Epithelial cell of esophagus (primary cell): ENCODE results near the gene ONECUT3.
"Not testable (repeated sequence)": the region's sequence is repeated elsewhere in the genome, so short reads cannot be mapped to it uniquely, and the experiment has no call there.

Experiments used
- DNase-seq: peaks from one replicate; pipeline ENCODE4 v3.0.0; 2010; ENCODE audit warnings: low read depth
- H3K4me3 ChIP-seq: 2 replicates; pipeline ENCODE4 v1.5.1; 2011; ENCODE audit warnings: mild to moderate bottlenecking, low read length, control low read depth
- TF ChIP-seq, protein P1 (sequence below): IDR thresholded peaks from 2 replicates; pipeline ENCODE4 v1.5.1; 2011; ENCODE audit warnings: low read depth, mild to moderate bottlenecking, low read length, control low read depth, inconsistent platforms; ENCODE audit not compliant: insufficient read depth; ENCODE audit errors: missing control alignments

ONECUT3 gene

DNA sequence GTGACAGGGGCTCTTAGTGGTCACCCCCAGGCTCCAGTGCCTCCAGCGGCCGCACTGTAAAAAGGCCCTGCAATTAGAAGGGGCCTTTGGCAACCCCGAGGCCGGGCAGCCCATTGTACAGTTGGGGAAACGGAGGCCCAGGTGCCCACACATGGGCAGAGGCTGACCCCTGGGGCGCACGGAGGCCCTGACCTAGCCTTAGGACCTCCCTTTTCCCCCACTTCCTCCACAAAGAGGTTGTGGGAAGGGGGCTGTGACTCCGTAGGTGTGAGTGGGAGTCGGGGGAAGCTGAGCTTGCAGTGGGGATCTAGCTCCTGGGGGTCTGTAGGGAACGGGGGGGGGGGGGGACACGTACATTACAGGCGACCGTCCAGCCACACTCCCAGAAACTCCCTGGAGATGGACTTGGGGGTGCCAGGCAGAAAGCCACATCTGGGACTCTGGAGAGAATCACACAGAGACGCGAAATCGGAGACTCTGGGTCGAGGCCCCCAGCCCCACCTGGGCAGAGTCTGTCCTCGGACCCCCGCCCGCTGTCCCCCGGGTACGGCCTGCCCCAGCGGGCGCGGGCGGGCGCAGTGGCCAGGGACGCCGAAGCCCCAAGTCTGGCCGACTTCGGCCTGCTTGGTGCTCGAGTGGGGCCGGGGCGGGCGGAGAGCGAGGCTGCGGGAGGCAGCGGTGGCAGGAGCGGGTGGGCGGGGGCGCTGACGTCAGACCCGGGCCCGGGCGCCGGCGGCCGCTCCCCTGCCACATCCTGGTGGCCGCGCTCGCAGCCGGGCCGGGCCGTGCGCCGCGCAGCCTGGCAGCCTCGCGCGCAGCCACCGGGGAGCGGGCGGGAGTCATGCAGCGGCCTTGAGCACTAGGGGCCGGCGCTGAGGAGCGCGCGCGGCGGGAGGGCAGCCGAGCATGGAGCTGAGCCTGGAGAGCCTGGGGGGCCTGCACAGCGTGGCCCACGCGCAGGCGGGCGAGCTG lies at the start of gene ONECUT3:
ONECUT3 (plus strand) TSS at position 750 of the 972 bp plus-strand sequence; CDS start at position 907, 157 bp downstream.
- TF ChIP-seq, protein P1, sequence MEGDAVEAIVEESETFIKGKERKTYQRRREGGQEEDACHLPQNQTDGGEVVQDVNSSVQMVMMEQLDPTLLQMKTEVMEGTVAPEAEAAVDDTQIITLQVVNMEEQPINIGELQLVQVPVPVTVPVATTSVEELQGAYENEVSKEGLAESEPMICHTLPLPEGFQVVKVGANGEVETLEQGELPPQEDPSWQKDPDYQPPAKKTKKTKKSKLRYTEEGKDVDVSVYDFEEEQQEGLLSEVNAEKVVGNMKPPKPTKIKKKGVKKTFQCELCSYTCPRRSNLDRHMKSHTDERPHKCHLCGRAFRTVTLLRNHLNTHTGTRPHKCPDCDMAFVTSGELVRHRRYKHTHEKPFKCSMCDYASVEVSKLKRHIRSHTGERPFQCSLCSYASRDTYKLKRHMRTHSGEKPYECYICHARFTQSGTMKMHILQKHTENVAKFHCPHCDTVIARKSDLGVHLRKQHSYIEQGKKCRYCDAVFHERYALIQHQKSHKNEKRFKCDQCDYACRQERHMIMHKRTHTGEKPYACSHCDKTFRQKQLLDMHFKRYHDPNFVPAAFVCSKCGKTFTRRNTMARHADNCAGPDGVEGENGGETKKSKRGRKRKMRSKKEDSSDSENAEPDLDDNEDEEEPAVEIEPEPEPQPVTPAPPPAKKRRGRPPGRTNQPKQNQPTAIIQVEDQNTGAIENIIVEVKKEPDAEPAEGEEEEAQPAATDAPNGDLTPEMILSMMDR: no peak
- H3K4me3 ChIP-seq: no peak within 1 kb of the TSS
- peak; percentile 30 for DNase-seq

DNA sequence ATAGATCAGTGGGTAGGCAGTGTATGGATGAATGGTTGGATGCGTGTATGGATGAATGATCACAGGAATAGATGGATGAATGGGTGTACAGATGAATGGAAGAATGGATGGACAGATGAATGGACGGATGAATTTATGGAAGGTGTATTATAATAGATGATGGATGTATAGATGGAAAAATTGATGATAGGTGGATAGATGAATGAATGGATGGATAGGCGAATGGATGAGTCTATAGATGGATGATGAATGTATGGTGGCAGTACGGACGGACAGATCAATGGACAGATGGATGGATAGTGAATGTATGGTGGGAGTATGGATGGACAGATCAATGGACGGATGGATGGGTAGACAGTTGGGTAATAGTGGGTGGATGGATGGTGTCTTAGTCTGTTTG lies 49.0 kb upstream of the ONECUT3 start:
- TF ChIP-seq, protein P1: no peak
- H3K4me3 ChIP-seq: no peak overlapping the region
- no peak for DNase-seq

DNA sequence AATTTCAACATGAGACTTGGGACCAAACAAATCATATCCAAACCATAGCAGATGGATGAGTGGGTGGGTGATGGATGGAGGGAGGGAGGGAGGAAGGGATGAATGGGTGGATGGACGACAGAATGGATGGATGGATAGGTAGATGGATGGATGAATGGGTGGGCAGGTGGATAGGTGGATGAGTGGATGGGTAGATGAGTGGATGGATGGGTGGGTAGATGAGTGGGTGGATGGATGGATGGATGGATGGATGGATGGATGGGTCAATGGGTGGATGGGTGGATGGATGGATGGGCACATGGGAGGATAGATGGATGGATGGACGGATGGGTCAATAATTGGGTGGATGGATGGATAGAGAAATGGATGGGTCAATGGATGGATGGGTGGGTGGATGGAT lies 47.9 kb upstream of the ONECUT3 start:
- TF ChIP-seq, protein P1: no peak
- no peak for DNase-seq
- H3K4me3 ChIP-seq: no peak overlapping the region

DNA sequence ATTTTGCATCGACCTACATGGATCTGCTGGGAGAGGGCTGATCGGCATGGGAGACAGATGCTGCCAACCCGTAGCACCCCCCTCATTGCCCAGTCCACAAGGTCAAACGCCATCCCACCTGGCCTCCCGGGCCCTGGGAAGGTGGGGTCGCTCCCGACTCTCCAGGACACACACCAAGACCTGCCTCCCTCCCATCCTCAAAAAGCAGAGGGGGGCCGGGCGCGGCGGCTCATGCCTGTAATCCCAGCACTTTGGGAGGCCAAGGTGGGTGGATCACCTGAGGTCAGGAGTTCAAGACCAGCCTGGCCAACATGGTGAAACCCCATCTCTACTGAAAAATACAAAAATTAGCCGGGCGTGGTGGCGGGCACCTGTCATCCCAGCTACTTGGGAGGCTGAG lies 46.7 kb upstream of the ONECUT3 start:
- H3K4me3 ChIP-seq, DNase-seq: not testable (repeated sequence)

DNA sequence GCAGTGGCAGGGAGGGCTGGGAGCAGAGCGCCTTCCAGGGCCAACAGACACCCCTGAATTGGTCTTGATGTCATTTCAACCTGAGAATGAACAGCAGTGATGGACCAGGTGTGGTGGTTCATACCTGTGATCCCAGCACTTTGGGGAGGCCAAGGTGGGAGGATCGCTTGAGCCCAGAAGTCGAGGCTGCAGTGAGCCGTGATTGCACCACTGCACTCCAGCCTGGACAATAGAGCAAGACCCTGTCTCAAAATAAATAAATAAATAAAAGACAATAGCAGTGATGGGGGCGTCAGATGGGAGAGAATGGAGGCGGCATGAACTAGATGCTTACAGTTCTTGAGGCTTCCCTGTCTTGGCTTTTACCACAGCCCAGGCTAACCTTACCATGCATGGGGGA lies 46.1 kb upstream of the ONECUT3 start:
- no peak for DNase-seq
- H3K4me3 ChIP-seq: no peak overlapping the region
- TF ChIP-seq, protein P1: no peak

DNA sequence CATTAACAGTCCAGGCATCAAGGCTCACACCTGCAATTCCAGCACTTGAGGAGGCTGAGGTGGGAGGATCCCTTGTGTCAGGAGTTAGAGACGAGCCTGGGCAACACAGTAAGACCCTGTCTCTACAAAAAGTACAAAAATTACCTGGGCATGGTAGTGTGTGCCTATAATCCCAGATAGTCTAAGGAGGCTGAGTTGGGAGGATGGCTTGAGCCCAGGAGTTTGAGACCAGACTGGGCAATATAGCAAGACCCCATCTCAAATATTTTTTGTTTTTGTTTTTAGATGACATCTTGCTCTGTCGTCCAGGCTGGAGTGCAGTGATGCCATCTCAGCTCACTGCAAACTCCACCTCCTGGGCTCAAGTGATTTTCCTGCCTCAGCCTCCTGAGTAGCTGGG lies 40.1 kb upstream of the ONECUT3 start:
- no peak overlapping the region for H3K4me3 ChIP-seq
- TF ChIP-seq, protein P1: no peak
- DNase-seq: no peak

DNA sequence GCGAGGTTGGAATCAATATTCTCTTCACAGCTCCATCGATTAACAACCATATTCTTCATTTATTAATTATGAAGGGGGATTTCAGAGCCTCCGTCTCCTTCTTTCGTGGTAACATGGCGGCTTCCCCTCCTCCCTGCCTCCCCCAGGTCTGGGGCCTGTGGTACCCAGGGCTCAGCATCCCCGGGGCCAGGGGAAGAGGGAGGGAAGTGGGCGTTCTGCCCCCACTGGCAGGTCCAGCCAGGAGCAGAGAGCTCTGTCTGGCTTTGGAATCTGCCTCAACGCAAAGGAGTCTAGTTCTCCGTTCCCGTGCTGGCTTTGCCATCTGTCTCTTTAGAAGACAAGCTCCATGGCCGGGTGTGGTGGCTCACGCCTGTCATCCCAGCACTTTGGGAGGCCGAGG lies 37.8 kb upstream of the ONECUT3 start:
- H3K4me3 ChIP-seq: no peak overlapping the region
- TF ChIP-seq, protein P1: no peak
- no peak for DNase-seq
